ENCODE measurements around the gene CAV1.

CAV1 gene

DNA sequence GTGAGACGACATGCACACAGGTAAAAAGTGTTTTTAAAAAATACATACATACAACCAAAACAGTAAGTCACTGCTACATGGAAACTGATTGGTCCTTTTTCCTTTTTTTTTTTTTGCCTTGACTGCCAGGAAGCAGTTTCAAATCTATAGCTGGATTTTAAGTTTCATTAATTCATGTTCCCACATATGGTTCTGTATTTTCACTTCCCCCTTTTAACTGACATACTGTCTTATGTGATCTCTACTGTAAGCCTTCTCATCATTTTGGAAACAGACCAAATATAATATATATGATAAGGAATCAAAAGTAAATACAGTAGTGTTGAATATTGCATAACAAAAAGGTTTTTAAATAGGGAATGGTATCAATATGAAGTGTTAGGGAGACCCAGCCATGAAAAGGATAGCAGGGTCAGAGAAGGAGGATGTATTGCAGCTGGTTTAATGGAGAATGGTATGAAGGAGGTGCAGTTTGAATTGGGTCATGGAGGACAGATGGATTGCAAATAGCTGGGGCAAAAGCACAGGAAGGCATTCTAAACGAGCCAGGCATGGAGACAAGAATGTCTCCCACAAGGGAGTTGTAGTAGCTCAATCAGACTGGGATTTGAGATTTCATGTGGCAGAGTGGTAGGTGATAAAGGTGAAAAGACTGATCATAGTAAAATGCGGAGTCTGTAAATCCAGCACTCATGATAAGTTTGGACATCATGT, 5.4 kb downstream of the CAV1 start:
- DNase-seq (ENCODE audit: low read depth in 2 of 2): no peak

DNA sequence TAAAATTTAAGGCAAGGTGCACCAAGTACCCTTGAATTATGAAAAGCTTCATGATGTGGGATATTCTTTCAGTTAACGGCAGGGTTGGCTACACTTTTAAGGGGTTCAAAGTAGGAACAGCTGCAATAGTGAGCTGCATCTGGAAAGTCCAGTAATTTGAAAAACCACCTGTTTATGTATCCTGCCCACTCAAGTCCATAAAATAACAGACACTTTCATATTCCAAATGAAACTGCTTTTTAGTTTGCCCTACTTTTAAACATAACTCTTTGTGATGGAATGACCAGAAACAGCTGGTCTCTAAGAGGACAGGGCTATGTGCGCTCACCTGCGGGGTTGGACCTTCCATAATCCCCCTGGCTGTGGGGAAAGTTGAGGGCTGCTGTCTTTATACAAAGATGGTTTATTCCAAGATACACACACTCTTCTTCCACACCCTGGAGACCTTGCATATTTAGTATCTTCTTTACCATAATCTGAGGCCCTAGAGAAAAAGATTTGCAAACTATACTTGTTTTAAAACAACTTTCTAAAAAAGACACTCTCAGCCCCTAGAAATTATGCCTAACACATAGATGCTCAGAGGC, 7.4 kb downstream of the CAV1 start:
- no peak for DNase-seq (ENCODE audit: low read depth in 2 of 2)

GRCh38 chr7:116534790-116535189, 10.0 kb downstream of the CAV1 start:
- DNase-seq (ENCODE audit: low read depth in 2 of 2): no peak

GRCh38 chr7:116535416-116535815, 10.6 kb downstream of the CAV1 start:
- DNase-seq (ENCODE audit: low read depth in 2 of 2): no peak

DNA sequence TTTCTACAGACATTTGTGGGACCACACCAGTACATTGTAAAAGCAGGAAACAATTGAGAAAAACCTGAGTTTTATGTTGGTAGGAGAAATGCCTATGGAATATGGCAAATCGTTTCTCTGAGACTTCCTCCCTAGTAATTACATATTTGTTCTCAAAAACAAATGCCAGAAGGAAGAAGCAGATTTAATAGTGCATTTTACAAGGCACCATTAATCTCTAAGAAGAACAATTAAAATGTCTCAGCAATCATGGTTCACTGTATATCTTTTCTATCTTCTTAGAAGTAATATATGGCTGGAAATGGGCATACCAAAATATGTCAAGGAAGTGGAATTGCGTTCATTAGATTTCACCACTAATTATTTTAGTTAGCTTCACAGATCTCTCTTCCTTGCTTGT, 13.3 kb downstream of the CAV1 start:
- no peak for DNase-seq (ENCODE audit: low read depth in 2 of 2)

GRCh38 chr7:116539879-116540278, 15.0 kb downstream of the CAV1 start:
- no peak for DNase-seq (ENCODE audit: low read depth in 2 of 2)

DNA sequence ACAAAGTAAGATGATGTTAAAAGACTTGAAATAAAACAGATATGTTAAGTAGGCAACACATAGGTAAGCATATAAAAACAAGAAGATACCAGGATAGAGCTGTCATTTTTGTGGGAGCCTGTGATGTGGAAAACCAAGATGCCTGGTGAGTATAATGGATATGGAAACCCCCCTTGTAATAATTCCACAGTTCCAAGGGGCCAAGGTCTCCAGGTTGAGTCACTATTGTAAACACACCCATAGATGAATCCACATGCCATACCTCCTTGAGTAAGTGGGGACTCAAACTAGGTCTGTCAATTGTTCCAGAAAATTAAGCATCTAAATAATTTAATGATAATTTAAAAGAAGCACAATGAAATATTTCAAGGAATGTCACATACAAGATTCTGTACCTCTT, 15.9 kb downstream of the CAV1 start:
- DNase-seq (ENCODE audit: low read depth in 2 of 2): no peak

- no peak for DNase-seq (ENCODE audit: low read depth in 2 of 2)
Observed at GRCh38 chr7:116541951-116542350, 17.1 kb downstream of the CAV1 start.

DNA sequence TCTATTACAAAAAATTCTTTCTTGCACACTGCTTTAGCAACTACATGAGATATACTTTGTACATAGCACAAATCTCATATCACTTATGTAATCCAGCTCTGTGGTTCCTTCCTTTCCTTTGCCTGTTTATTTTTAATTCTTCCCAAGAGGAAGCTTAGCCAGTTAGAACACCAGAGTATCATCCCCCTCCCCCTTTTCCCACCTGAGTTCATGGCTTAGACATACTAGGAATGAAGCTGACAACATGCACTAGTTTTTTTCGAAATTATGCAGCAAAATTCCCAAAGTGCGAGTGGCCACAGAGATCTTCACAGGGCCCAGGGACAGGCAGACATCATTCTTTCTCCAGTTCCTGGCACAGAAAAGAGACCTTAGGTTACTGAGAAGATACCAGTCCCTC, 17.8 kb downstream of the CAV1 start:
- no peak for DNase-seq (ENCODE audit: low read depth in 2 of 2)

GRCh38 chr7:116543664-116544063, 18.8 kb downstream of the CAV1 start:
- DNase-seq (ENCODE audit: low read depth in 2 of 2): no peak

GRCh38 chr7:116544487-116544886, 19.7 kb downstream of the CAV1 start:
- DNase-seq (ENCODE audit: low read depth in 2 of 2): no peak

- no peak for DNase-seq (ENCODE audit: low read depth in 2 of 2)
Observed at GRCh38 chr7:116545411-116545993, 20.7 kb downstream of the CAV1 start.

- no peak for DNase-seq (ENCODE audit: low read depth in 2 of 2)
Observed at GRCh38 chr7:116546054-116546453, 21.2 kb downstream of the CAV1 start.

DNA sequence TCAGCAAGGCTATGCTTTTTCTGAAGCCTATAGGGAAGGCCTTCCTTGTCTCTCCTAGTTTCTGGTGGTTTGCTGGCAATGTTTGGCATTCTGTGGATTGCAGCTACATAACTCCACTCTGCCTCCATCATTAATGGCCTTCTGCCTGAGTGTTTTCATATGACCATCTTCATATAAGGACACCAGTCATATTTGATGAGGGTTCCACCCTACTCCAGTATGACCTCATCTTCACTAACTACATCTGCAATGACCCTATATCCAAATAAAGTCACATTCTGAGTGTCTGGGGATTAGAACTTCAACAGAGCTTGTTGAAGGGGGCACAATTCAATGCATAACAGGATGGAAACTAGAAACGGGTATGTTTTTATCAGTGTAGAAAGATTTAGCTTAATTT, 22.1 kb downstream of the CAV1 start:
- DNase-seq (ENCODE audit: low read depth in 2 of 2): no peak

DNA sequence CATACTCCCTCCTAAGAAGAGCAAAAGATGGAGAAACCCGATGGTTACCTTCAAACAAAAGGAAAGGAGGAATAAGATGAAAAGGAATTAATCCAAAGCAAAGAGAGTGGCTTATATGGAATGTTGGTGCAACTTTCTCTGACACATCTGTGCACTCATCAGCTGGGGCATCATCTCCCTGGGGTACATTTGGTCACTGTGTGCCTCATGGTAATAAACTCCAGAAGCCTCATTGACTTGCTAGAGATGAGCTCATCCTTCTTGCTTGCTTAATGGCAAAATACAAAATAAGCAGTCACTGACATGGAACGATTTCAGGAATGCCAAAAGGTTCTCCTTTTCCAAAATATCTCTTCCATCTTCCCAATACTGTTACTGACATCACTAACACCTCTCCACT, 22.5 kb downstream of the CAV1 start:
- DNase-seq (ENCODE audit: low read depth in 2 of 2): no peak

- DNase-seq (ENCODE audit: low read depth in 2 of 2): no peak
Observed at GRCh38 chr7:116548506-116548905, 23.7 kb downstream of the CAV1 start.

- DNase-seq (ENCODE audit: low read depth in 2 of 2): no peak
Observed at GRCh38 chr7:116549370-116549769, 24.5 kb downstream of the CAV1 start.

DNA sequence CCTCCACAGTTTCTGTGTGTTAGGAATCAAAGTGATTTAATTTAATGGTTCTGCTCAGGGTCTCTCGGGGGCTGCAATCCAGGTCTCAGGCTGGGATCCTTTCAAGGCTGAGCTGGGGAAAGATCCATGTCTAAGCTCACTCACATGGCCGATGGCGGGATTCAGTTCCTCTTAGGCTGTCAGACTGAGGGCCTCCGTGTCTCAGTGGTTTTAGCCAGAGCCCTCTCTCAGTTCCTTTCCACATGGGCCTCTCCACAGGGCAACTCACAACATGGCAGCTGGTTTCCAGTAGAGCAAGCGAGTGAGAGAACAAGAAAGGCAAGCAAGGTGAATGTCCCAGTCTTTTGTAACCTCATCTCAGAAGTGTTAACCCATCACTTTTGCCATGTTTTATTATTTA, 26.9 kb downstream of the CAV1 start:
- DNase-seq (ENCODE audit: low read depth in 2 of 2): no peak

DNA sequence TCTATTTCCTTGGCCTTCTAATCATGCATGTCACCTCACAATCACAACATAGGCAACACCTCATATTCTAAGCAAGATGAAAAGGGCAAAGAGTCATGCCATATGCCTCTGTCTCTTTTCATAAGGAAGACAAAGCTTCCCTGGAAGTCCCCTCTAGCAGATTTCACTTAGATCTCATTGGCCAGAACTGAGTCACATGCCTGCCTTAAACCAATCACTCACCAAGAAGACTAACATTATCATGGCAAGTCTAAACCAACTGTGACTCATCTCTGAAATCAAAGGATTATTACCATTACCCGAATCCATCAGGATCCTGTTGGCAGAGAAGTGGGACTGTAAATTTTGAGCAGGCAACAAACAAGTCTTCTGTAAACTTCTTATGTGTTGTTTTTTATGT, 27.8 kb downstream of the CAV1 start:
- DNase-seq (ENCODE audit: low read depth in 2 of 2): no peak

- DNase-seq (ENCODE audit: low read depth in 2 of 2): no peak
Observed at GRCh38 chr7:116553168-116553964, 28.5 kb downstream of the CAV1 start.

- no peak for DNase-seq (ENCODE audit: low read depth in 2 of 2)
Observed at GRCh38 chr7:116554436-116554835, 29.6 kb downstream of the CAV1 start.

DNA sequence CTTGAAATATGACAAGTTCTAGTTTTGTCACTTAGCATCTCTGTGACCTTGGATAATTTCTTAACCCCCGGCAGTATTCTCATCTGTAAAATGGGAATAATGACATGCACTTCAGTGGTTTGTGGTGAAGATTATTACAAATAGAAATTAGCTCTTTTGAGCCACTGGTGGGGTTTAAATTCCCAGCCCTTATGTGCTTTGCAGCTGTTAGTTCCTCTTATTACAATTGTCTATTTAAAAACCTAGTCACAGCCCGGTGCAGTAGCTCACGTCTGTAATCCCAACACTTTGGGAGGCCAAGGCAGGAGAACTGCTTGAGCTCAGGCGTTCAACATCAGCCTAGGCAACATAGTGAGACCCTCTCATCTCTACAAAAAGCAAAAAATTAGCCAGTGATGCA, 30.1 kb downstream of the CAV1 start:
- DNase-seq (ENCODE audit: low read depth in 2 of 2): no peak
